ENCODE data around the gene GABRB3. TPM values are rescaled to one million over a fixed set of nuclear protein-coding genes. Genes with fewer than 3 reads are reported as not detected.

GABRB3 gene
- polyA plus RNA-seq, 1 donor, result 1.0 TPM

DNA sequence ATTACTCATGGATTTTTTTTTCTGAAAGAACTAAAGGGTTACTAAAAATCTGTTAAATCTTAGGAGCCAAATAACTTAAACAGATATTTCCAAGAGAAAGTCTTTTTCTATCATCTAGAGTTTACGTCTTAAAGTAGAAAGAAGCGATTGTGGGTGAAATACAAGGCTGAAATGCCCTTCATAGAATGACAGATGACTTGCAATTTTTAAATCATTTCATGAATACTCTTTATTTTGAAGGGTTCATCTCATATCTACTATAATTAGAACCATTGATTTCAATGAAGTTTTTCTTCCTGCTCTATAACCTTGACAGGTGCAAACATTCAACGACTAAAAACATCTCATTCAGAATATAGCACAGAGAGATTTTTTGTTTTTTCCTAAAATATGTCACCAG is 217.0 kb downstream of the GABRB3 start:
- DNase-seq (ENCODE audit: low read depth), result no peak

DNA sequence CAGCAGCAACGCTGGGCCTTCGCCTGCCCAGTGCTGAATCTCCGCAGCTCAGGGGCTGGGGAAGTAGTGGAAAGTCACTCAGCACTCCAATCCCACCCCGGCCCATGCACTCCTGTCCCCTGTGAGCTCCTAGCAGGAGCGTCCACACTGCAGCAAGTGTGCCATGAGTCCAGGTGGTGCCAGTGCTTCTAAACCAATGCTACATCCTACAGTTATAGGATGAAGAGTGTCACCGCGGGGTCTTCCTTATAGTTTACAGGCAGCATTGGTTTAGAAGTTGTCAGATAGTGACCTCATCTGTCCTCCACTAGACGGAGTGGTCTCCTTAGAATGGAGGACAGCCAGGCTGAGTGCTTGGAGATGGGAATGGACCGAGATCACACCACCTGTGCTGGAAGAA is 221.4 kb downstream of the GABRB3 start:
- no peak for DNase-seq (ENCODE audit: low read depth)

DNA sequence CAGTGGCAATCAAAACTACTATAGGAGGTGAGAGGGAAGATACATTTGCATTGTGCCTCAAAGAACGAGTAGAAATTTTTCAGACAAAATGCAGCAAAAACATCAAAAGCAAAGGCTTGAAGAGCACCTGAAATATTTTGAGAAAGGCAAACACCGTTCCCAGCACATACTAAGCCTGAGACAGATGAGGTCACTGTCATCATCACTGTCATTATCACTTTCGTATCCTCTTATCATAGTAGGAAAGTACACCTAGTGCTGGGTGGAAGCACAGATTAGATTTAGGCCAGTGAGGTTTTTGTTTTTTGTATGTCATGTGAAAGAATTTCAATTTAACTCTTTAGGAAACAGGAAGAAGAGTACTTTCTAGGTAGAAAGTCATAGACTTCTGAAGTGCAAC is 222.0 kb downstream of the GABRB3 start:
- no peak for DNase-seq (ENCODE audit: low read depth)

DNA sequence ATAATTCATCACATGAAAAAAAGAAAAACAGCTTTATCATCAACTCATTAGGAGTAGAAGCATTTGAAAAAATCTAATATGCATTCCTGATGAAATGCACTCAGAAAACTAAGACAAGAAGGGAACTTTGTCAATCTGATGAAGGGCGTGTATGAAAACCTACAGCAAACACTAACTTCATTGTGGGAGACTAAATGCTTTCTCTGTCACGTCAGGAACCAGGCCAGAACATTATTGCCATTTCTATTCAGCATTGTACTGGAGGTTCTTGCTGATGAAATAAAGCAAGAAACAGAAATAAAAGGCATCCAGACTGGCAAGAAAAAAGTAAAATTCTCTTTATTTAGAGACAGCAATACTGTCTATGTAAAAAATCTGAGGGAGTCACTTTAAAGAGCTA is 235.2 kb downstream of the GABRB3 start:
- DNase-seq (ENCODE audit: low read depth), result no peak

DNA sequence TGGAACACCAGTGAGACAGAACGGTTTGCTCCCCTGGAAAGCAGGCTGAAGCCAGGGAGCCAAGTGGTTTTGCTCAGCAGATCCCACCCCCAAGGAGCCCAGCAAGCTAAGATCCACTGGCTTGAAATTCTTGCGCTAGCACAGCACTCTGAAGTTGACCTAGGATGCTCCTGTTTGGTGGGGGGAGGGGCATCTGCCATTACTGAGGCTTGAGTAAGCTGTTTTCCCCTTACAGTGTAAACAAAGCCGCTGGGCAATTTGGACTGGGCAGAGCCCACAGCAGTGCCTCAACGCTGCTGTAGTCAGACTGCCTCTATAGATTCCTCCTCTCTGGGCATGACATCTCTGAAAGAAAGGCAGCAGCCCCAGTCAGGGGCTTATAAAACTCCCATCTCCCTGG is 241.4 kb downstream of the GABRB3 start:
- no peak for DNase-seq (ENCODE audit: low read depth)

DNA sequence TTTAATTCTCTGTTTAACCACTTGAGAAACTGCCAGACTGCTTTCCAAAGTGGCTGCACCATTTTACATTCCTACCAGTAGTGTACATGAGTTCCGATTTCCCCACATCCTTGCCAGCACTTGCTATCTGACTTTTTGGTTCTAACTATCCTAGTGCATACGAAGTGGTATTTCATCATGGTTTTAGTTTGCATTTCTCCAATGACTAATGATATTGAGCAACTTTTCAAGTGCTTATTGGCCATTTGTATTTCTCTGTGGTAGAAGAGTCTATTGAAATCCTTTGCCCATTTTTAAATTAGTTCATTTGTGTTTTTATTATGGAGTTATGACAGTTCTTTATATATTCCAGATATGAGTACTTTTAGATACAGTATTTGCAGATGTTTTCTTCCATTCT is 247.8 kb downstream of the GABRB3 start:
- no peak for DNase-seq (ENCODE audit: low read depth)

DNA sequence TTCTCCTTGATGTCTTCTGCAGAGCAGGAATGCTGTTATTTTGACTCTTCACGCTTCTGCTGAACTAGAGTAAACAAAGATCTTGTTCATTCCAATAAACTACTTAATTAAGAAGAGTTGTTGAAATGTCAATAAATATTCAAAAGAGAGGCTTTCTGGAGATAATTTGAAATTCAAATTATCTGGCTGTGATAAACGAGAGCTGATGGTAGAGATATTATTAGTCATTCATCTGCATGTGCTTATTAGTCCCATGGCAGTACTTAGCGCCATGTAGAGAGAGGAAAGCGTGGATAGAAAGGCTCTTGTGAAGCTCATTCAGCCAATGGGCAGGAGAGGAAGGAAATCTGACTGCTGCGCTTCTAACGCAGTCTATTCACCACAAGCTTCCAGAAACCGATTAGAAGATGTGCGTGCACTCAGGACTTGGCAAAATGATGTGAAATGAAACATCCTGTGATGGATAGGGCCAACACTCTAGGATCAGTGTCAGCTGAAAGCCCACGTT is 251.1 kb downstream of the GABRB3 start:
- DNase-seq (ENCODE audit: low read depth), result no peak

DNA sequence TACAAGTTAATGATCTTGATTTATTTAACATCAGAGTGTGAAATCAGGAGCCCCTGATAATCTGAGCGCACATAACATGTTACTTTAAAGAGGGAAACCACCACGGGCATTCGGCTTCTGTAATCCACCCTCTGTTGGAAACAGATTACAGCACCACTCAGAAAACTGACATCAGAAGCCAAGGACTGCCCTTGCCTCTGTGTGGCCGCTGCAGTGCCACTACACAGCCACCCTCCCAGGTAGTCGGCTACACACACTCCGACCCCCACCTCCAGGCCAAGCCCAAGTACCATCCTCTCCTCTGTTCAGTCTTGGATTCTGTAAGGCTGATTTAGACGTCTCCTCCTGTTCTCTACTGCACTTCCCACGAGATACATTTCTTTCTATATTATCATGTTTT is 251.7 kb downstream of the GABRB3 start:
- no peak for DNase-seq (ENCODE audit: low read depth)

DNA sequence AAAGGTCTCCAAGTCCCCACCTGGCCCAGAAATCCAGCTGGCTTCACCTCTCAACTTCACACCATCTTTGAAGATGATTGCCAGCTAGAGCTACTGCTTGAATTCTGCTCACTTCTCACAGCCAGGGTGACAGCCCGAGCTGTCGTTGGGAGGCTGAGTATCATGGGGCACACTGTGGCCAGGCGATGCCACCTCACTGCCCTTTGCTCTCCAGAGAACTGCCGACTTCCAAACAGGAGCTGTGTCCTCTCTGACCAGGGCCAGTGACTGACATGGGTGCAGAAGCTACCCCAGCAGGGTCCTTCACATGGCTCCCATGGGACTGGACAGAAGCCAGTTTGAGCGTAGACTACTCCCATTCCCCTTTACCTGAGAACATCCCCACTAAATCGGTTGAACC is 254.0 kb downstream of the GABRB3 start:
- DNase-seq (ENCODE audit: low read depth), result no peak

DNA sequence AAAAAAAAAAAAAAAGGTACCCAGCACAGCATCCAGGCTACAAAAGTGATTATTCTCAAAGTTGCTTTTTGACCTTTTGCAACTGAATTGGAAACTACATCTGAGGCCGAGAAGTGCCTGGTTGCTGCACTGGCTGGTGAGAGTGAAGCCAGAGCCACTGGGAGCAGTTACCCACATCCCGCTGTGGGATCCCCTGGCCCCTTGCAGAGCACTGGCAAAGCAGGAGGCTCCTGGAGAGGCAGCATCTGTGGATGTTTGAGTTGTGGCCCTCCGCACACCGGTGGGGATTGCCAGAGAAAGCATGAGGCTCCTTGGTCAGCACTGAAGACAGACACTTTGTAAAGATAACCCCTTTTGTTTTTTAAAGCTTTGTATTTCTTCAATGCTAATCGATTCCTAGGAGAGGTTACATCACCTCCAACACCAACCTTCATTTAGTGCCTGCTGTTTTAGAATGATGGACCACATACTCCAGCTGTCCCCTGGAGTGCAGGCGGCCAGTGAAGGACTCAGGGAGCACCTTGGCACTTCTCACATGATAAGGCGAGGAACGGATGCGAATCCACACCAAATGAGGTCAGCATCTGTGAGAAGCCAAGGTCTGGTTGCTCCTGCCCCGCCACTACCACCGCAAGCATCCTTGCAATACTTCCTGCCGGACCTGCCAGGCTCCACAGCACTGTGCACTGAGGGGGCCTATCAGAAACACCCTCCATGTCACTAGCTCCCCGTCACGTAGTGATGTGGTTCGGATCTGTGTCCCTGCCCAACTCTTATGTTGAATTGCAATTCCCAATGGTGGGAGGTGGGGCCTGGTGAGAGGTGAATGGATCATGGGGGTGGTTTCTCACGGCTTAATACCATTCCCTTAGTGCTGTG is 256.5 kb downstream of the GABRB3 start:
- no peak for DNase-seq (ENCODE audit: low read depth)

DNA sequence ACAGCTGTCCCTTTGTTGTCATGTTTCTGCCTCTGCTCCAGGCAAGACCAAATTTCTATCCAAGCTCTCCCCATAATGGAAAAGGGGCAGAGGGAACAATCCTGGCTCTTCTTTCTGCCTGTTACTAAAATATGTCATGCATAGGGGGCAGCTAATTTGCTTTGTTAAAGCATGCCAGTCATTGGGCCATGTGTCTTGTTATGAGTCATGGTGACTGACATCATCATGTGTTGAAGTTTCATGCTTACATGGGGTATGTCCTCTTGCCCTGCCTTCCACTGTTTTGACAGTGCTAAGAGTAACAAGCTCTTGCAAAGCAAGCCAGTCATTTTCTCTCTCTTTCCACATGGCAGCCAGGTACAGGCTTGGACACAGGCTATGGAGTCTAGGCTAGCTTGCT is 268.9 kb downstream of the GABRB3 start:
- no peak for DNase-seq (ENCODE audit: low read depth)

Other genes starting within 250 kb of the GABRB3 start
- gene GABRA5, start 94.0 kb upstream of the GABRB3 start, polyA plus RNA-seq (ENCODE audit: insufficient read length), result 0.25 TPM
- gene GABRG3, start 198.1 kb upstream of the GABRB3 start, polyA plus RNA-seq (ENCODE audit: insufficient read length), result 0.22 TPM

Measured in forelimb muscle (tissue), 1 donor.